HCT116 (cell line): ENCODE measurements around the gene HAUS1.

Source experiments
- CTCF ChIP-seq, 3 experiments: fragments of 200-600 bp in 1 of 3; sonication (generic) in 1 of 3; IDR thresholded peaks in 2 of 3; conservative IDR thresholded peaks in 1 of 3; 2 replicates each; pipeline ENCODE4 v1.5.1; 2012 to 2017; ENCODE audit warnings: low read depth in 2 of 3, low read length in 2 of 3, antibody characterized with exemption in 1 of 3, borderline replicate concordance in 1 of 3, control low read depth in 1 of 3, mild to moderate bottlenecking in 1 of 3, mixed read lengths in 1 of 3, mixed run types in 1 of 3, moderate library complexity in 1 of 3; ENCODE audit not compliant: insufficient read depth in 1 of 3
- POLR2A ChIP-seq: IDR thresholded peaks from 2 replicates; pipeline ENCODE4 v1.7.0; 2011; ENCODE audit warnings: borderline replicate concordance; ENCODE audit not compliant: insufficient read depth, insufficient read length; ENCODE audit errors: extremely low read depth
- SIN3A ChIP-seq: IDR thresholded peaks from 2 replicates; pipeline ENCODE4 v1.6.1; 2012; ENCODE audit warnings: low read depth

DNA sequence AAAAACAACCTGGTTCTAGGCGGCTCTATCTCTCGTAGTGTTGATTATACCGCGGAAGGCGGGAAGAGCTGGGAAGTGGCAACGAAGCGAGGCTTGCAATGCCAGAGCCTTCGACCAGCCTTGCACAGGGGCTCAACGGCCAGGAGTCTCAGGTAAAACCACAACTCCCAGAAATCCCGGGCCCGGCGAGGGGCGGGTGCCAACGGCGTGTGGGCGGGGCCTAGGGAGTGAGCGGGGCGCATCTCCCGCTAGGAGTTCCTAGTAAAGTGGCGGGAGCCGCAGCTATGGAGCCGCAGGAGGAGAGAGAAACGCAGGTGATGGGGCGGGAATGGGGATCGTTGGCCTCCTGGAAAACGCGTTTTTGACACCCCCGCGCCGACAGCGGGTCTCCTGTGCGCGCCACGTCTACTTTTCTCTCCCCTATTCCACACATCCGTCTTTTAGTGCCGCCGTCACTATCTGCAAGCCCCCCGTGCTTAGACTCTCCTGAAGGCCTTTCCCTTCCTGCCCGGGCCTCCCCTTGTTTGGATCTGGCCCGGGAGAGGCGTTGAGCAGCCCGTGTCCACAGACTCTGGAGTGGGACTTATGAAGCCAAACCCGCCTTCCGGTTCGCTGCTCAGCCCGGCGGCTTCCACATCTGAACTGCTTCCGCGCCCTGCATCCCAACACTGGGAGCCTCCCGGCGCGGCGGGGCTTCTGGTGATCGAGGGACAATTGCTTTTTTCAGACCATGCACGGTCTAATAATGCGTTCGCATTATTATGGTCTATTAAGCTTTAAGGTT lies at the start of gene HAUS1:
- TF ChIP-seq CTCF (IDR thresholded peaks at IDR 0.05 in 2 of 3, conservative IDR thresholded peaks at IDR 0.05 in 1 of 3; ENCODE audit: borderline replicate concordance in 1 of 3, insufficient read depth in 1 of 3, low read depth in 2 of 3, low read length in 2 of 3) (no peak), SIN3A (peak; percentile 21; the same call in 1 of the 2 replicates), POLR2A (peak; percentile 66)
